NCI-H1048 (cell line): ENCODE data around the gene VDAC2.
"Not testable (repeated sequence)": the region's sequence is repeated elsewhere in the genome, so short reads cannot be mapped to it uniquely, and the experiment has no call there.

Source experiments
- DNase-seq: peaks from one replicate; lab custom pipeline; 2025; lab: John Stamatoyannopoulos, UW

VDAC2 gene

DNA sequence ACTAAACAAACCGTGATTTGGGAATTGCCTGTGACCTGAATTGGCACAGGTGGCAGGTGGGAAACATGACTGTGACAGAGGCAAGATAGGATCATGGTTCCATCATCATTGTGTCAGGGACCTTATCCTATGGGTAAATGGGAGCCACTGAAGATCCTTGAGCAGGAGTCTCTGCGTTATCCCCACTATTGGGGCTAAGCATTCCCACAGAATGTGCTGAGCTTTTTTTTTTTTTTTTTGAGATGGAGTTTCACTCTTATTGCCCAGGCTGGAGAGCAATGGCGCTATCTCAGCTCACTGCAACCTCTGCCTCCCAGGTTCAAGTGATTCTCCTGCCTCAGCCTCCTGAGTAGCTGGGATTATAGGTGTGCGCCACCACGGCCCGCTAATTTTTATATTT, 10.6 kb upstream of the VDAC2 start:
- not testable (repeated sequence) for DNase-seq

DNA sequence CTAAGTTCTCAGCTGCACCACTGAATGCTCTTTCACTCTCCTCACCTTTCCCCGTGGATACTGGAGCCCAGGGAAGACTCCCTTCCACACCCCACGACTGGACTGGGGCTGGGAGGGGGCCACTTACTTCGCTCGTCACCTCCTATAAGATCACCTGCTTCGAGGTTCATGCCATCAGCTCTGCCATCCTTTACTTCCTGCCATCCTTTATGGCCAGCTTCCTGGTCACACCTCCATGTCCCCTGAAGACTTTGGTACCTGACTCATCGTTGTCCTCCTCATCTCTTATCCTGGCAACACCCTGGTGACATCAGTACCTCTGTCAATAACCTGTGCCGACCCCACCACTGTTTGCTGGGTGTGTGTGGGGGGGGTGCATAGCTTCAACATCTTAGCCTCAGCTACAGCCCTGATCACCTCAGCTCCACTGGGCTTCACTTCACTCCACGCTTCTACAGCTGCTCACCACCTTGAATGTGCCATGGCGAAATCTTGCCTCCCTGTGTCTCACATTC, 8.7 kb upstream of the VDAC2 start:
- DNase-seq, result no peak

DNA sequence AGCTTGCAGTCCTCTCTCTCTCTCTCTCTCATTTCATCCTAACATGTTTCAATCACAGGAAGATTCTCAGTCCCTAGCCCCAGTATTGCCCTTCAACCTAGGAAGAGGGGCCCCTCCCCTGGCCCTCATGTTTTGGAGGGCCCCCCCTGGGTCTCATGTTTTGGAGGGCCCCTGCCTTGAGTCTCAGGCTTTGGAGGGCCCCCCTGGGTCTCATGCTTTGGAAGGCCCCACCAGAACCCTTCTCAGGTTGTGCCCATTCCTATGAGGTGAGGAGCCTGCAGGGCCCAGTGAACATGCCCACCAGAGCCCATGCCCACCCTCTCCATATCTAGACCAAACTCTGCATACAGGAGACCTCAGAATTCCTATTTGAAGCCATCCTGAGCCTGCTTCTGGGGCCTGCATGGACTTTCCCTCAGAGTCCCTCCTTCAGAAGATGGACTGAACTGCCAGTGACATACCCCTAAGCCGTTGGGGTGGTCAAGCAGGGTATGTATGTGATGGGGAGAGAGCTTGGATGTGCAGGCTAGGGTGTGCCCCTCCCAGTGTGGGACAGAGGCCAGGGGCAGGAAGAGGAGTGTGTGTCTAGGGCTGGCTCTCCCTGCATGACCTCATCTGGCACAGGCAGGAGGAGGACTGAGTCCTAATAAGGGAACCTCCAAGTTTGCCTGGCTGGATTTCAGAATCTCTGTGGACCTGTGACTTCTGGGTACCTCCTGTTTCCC, 8.1 kb upstream of the VDAC2 start:
- no peak for DNase-seq

DNA sequence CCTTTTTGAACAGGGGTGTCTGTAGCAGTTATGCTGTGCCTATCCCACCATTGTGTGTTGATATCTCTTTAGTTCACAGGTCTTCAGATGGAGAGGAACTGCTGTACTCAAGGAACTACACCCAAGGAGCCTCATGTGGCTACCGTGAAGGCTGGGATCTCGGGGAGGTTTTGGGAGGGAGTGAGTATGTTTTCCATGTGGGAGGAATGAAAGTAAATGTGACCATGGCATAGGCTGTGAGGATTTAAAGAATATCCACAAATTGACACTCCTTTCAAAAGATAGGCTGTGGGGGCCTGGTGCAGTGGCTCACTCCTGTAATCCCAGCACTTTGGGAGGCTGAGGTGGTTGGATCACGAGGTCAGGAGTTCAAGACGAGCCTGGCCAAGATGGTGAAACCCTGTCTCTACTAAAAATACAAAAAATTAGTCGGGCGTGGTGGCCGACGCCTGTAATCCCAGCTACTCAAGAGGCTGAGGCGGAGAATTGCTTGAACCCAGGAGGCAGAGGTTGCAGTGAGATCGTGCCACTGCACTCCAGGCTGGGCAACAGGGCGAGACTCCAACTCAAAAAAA, 7.5 kb upstream of the VDAC2 start:
- not testable (repeated sequence) for DNase-seq

DNA sequence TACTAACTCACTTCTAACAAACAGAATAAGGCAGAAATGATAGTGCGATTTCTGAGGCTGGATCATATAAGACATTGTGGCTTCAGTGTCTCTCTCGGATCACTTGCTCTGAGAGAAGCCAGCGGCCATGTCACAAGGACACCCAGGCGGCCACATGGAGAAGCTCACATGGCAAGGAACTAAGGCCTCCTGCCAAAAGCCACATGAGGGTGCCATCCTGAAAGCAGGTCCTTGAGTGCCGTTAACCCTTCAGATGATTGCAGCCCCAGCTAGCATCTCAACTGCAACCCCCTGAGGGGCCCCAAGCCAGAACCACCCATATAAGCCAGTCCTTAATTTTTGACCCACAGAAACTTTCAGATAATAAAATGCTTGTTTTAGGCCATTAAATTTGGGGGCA, 6.9 kb upstream of the VDAC2 start:
- no peak for DNase-seq

DNA sequence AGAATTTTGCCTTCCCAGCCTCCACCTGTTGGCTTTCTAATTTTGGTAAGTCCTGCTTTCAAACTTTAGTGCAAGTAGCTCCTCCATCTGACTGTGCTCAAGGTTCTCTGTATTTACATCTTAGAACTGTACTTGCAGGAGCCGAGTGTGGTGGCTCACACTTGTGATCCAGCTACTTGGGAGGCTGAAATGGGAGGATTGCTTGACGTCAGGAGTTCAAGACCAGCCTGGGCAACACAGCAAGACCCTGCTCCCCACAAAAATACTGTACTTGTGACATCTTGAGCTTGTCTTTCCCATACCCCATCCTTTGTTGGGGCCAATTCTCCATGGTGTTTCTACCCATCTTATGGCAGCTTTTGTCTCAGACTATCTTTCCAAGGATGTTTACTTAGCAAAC, 4.7 kb upstream of the VDAC2 start:
- DNase-seq, result no peak

DNA sequence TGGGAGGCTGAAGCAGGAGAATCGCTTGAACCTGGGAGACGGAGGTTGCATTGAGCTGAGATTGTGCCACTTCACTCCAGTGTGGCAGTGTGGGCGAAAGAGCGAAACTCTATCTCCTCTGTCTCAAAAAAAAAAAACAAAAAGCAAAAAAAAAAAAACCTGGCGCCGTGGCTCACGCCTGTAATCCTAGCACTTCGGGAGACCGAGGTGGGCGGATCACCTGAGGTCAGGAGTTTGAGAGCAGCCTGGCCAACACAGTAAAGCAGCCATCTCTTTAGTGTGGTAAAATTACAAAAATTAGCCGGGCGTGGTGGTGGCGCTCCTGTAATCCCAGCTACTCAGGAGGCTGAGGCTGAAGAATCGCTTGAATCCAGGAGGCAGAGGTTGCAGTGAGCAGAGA, 4.0 kb upstream of the VDAC2 start:
- DNase-seq, result not testable (repeated sequence)

DNA sequence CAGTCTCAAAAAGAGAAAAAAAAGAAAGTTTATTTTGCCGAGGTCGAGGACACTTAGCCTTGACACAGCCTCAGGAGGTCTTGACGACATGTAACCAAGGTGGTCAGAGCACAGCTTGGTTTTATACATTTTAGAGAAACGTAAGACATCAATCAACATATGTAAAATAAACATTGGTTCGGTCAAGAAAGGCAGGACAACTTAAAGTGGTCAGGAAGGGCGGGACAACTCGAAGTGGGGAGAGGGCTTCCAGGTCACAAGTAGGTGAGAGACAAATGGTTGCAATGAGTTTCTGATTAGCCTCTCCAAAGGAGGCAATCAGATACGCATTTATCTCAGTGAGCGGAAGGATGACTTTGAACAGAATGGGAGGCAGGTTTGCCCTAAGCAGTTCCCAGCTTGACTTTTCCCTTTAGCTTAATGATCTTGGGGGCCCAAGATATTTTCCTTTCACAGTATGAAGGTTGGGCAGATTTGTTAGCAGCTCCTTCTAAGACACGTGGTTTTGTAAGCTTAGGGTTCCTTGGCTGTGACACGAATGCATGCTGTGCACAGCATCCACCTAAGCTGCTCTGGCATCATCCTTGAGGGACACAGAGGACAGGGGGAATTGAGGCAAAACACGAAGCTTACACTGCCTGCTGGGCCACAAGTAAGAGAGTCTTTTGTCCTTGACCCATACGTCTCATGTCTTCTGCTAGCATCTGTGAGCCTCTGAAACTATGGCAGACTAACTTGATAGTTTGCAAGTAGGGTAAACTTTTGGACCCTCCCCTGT, 3.3 kb upstream of the VDAC2 start:
- DNase-seq, result no peak

DNA sequence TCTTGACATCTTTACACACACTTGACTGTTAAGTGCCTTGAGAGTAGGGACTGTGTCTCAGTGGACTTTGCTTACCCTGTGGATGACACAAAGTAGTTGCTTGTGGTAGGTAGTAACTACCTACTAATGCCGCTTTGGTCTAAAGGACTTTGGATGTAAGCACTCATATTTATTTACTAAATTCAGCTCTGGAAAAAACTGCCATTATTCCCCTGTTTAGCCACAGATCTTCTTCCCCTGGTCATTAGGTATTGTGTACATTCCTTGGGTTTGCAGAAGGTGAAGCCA, 2.8 kb upstream of the VDAC2 start:
- no peak for DNase-seq

DNA sequence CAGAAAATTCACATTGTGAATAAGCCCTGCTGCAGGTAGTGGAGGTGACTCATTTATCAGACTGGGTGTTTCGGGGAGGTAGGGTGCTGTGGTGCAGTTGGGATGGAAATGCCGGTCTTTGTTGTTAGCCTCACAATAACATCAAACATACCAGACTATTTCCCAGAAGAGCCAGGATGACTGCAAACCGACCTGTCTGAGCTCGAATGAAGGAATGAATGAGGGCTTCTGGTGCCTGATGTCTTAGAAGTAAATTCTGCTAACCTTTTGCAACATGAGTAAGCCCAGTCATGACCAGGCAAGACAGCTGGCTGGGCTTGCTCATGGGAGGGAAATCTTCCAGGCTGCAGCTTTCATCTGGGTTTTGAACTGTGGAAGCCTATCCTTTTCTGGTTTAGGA, 2.4 kb upstream of the VDAC2 start:
- no peak for DNase-seq

DNA sequence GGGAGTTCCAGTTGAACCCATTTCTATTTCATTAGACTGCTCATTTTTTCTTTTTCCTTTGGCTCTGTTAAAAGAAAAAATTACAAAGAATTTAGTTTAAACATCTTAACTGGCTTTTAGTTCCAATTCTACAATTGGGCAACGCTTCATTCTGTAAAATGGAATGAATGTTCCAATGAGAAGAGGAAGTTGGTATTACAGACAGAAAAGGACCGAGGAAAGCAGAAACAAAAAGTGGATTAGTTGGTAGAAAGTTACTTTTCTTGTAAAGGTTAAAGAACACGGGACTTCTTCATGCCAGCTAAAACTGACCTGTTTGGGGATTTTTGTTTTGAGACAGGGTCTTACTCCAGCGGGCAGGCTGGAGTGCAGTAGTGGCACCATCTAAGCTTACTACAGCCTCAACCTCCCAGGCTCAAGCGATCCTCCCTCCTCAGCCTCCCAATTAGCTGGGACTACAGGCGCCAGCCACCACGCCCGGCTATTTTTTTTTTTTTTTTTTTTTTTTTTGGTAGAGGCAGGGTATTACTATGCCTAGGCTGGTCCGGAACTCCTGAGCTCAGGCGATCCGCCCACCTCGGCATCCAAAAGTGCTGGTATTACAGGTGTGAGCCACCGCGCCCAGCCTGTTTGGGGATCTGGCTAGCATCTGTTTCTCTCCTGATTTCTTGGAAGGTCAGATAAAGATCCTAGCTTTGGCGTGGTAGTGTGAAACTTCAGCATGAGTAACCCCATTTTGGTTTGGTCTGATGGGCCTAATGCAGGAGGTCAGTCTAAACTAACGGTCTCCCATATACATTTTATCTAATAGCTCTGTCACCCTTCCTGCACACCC, 1.3 kb upstream of the VDAC2 start:
- DNase-seq, result no peak

DNA sequence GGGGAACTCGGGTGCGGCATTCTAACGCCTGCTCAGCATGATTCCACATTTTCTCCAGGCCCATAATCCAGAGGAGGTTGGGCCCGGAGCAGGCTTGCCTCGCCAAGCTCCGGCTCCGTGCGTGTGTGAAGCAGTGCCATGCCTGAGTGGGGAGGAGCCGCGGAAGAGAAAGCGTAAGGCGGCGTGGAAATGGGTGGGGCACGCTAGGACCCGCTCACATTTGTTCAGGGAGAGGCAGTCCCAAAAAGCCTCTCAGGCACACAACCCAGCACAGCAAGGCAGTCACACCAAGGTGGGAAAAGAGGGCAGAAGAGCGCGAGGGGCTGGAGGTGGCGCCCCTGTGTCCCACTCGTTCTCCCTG, 695 bp upstream of the VDAC2 start:
- DNase-seq, result peak; percentile 15

DNA sequence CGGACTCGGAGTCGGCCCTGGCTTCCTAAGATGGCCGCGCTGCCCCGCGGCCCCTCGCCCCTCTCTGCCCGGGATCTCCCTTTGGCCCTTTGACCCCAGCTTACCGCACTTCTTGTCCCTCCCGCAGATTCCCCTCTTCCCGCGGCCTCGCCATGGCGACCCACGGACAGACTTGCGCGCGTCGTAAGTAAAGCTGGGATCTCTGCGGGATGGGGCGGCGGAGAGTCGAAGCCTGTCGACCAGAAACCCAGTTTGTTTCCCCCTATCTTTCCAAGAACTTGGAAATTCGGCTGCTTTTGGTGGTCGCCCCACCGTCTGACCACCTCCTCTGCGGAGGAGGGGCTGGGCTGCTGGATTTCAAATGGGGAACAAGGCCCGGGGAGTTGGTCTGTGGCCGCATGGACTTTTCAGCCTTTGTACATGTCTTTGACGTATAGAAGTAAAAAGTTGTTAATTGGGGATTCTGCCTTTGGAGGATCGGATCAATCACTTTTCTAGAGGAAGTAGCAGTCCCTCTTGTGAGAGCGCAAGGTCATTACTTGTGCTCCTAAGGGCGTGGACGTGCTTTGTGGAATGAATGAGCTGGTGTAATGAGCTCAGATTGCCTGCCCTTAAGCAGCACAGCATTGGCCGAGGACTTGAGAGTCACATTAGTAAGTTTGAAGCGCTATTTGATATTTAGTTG, 553 bp downstream of the VDAC2 start:
- DNase-seq, result no peak

DNA sequence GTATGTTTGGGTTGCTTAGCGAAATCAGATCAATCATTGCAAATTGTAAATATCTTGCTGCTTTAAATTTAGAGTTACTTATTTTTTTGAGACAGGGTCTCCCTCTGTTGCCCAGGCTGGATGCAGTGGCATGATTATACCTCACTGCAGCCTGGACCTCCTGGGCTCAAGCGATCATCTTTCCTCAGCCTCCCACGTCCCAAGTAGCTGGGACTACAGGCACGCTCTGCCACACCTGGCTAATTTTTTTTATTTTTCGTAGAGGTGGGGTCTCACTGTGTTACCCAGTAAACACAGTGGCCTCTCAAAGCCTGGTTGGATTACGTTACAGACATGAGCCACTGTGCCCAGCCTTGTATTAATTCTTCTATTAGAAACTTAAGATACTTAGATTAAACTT, 1.7 kb downstream of the VDAC2 start:
- no peak for DNase-seq

DNA sequence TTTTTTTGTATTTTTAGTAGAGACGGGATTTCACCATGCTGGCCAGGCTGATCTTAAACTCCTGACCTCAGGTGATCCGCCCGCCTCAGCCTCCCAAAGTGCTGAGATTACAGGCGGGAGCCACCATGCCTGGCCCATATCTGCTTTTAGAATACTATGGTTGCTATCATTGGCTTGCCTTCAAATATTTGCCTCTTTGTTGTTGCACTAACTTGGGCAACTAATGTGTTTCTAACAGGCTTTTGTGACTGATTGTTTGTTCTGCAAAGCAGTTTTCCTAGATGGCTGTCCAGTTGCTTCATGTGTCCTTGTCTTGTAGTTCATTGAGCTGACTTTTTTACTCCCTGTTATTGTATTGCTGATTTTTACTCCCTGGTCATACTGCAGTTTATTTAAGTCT, 9.7 kb downstream of the VDAC2 start:
- DNase-seq, result no peak

DNA sequence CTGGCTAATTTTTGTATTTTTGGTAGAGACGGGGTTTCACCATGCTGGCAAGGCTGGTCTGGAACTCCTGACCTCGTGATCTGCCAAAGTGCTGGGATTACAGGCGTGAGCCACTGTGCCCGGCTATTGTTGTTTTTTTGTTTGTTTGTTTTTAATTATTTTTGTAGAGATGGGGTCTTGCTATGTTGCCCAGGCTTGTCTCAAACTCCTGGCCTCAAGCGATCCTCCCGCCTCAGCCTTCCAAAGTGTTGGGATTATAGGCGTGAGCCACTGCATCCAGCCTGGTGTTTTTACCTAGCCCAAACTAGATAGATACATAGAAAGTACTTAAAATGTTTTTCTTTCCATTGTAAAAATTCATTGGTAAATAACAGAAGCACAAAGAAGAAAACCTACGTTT, 10.9 kb downstream of the VDAC2 start:
- not testable (repeated sequence) for DNase-seq

DNA sequence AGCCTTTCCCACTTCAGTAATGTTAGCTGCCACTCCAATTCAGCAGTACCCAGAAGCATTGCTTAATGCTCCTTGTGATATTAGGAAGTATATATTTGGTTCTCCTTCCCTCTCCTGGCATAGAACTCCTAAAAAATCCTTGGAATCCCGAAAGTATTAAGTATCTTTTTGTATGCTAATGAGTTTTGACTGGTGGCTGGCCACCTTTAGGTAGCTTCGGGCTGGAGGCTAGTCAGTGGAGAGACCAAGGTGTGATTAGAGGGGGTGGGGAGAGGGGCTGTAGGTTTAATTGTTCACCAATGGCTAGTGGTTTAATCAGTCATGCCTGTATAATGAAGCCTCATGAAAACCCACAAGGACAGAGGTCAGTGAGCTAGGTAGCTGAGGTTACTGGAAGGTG, 12.9 kb downstream of the VDAC2 start:
- no peak for DNase-seq

DNA sequence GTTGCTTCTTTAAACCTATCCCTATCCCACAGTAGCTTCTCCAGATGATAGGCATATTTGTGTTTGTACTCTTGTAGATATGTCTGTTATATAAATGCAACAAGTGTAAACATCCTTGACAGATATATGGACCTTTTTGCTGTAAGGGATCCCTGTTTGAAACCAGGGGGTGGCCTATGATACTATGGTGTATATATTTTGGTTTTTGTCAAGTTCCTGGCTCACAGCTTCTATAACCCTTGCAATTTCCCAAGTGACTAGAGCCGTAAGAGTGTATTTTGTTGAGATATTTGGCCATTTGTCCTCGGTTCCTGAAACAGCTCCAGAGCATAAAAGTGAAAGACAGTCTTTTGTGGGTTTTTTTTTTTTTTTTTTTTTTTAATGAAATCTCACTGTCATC, 15.5 kb downstream of the VDAC2 start:
- DNase-seq, result no peak

DNA sequence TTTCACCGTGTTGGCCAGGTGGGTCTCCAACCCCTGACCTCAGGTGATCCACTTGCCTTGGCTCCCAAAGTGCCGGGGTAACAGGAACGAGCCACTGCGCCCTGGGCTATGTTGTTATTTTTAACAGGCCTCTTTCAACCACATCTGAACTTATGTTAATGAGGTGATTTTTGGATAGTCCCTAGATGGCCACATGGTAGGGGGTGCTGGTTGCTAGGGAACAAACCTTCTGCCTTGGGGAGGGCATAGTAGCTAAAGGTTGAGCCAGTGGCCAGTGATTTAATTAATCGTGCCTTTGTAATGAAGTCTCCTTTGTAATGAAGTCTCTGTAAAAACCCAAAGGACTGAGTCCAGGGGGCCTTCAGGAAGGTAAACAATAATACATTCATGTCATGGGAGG, 16.1 kb downstream of the VDAC2 start:
- no peak for DNase-seq

DNA sequence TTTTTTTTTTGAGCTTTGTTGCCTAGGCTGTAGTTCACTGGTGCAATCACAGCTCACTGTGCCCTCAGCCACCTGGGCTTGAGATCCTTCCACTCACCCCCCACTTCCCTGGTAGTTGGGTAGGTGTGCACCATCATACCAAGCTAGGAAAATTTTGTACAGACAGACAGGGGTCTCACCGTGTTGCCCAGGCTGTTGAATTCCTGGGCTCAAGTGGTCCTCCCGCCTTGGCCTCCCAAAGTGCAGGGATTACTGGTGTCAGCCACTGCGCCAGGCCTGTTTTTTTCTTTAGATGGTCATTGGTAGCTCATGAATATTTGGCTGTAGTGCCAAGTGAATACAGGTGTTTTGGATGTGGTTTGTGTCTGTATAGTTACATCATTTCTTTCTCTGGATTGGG, 17.7 kb downstream of the VDAC2 start:
- no peak for DNase-seq

DNA sequence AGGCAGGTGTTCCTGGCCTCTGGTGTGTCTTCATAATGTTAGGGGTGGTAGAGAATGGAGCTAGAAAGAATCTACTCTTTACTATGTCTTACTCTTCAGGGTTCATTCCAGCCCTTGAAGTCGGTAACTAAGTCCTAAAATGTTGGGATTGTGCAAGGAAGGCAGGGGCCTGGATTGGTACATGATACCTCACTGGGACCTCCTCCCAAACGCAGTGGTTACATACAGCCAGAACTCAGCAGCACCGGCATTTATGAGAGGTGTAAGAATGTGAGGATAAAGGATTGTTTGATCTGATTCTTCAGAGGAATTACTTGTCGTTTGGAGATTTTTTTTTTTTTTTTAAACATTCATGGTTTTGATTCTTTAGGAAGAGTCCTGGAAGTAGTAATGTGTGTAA, 18.2 kb downstream of the VDAC2 start:
- no peak for DNase-seq

DNA sequence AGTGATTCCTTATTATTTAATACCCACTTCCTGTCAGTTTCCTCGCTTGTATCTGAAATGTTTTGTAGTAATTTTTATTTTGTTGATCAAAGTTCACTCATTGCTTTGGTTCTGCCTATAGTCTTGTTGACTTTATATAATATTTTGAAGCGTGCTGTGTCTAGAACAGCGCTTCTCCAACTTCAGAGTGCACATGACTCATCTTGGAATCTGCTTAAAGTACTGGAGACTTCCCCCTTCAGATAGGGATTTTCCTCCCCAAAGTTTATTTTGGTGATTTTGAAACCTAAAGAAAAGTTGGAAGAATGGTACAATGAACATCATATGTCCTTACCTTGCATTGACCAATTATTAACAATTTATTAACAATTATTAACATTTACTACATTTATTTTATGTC, 19.4 kb downstream of the VDAC2 start:
- DNase-seq, result no peak
